Dermis microvascular lymphatic vessel endothelial cell (primary cell): ENCODE data around the gene OR2T5. TPM values are rescaled to one million over a fixed set of nuclear protein-coding genes. Genes with fewer than 3 reads are reported as not detected.
"Not testable (repeated sequence)": the region's sequence is repeated elsewhere in the genome, so short reads cannot be mapped to it uniquely, and the experiment has no call there.

Experiments used
- DNase-seq, 2 donors: peaks; one replicate each; pipeline versions ENCODE4 v3.0.0 to v3.0.0-alpha.2; 2010; ENCODE audit warnings: low read depth in 2 of 2
- total RNA-seq: library from RNA; depleted of rRNA; stranded (reverse); fragments of >200 nt; gene quantifications from 2 replicates; pipeline ENCODE4 v1.2.1, GENCODE V29; 2014

The OR2T5 gene
- total RNA-seq, 1 donor from 2014 or later: not detected

- DNase-seq: not testable (repeated sequence)
These were observed 12.1 kb downstream of the OR2T5 start for GRCh38 chr1:248500305-248501035.

DNA sequence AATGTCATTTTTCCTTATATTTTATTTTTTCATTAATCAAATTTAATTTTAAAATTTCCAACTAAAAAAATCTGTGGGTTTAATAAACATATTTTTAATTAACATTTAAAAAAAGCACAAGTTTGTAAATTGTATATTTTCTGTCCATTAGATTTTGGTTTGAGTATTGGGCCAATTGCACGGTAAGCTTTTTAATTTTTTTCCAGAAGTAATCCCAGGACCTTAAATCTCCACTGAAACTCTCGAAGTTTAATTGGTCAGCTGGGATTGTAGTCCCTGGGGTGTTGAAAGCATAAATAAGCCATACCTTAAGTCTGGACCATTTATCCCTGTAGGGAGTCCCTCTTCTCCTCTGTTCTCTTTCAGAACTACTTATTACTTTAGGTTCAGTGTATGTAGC lies 19.4 kb downstream of the OR2T5 start, which contains the start of gene OR2G6:
Gene OR2G6 (plus strand): TSS at position 301 of the 400 bp plus-strand sequence. CDS start 13,574 bp downstream, outside the sequence.
- DNase-seq: not testable (repeated sequence)

- not testable (repeated sequence) for DNase-seq
These were observed 21.8 kb downstream of the OR2T5 start for GRCh38 chr1:248510217-248510616.

DNA sequence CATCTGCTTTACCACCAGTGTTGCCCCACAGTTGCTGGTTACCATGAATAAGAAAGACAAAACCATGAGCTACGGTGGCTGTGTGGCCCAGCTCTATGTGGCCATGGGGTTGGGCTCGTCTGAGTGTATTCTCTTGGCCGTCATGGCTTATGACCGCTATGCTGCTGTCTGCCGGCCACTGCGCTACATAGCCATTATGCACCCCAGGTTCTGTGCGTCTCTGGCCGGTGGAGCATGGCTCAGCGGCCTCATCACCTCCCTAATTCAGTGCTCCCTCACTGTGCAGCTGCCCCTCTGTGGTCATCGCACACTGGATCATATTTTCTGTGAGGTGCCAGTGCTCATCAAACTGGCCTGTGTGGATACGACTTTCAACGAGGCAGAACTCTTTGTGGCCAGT lies 33.5 kb downstream of the OR2T5 start:
- DNase-seq: no peak

DNA sequence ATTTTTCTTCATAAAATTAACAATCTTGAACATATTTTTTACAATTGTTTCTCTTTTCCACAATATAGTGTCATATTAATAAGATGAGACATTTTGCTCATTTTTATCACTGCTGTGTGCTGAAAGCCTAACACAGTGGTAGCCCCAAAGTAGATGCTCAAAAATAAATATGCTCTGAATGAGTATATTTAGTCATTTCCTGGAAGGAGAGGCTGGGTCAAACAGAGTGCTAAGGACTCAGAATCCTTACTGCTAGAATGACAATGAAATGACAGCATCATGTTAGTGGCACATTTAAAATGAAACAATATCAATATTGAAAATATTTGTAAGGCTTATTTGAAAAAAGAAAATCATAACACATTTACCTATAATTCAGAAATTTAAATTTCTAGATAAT lies 49.1 kb downstream of the OR2T5 start:
- not testable (repeated sequence) for DNase-seq

Other genes with a start within 250 kb of the OR2T5 start
- gene OR2T33, start 210.6 kb upstream of the OR2T5 start, total RNA-seq: not detected in 2 replicates
- not detected in 2 replicates for gene OR2T12, start 185.2 kb upstream of the OR2T5 start, total RNA-seq
- not detected in 2 replicates for gene OR2M7, start 164.0 kb upstream of the OR2T5 start, total RNA-seq
- gene OR14C36, start 139.8 kb upstream of the OR2T5 start, total RNA-seq: not detected in 2 replicates
- not detected in 2 replicates for gene OR2T4, start 126.9 kb upstream of the OR2T5 start, total RNA-seq
- not detected in 2 replicates for gene OR2T6, start 112.8 kb upstream of the OR2T5 start, total RNA-seq
- gene OR2T1, start 85.5 kb upstream of the OR2T5 start, total RNA-seq: not detected in 2 replicates
- not detected in 2 replicates for gene OR2T2, start 43.0 kb upstream of the OR2T5 start, total RNA-seq
- gene OR2T3, start 15.2 kb upstream of the OR2T5 start, total RNA-seq: not detected in 2 replicates
- gene OR2G6, start 19.5 kb downstream of the OR2T5 start, total RNA-seq: not detected in 2 replicates
- gene OR2T29, start 74.2 kb downstream of the OR2T5 start, total RNA-seq: not detected in 2 replicates
- gene OR2T34, start 86.2 kb downstream of the OR2T5 start, total RNA-seq: not detected in 2 replicates
- gene OR2T10, start 109.1 kb downstream of the OR2T5 start, total RNA-seq: not detected in 2 replicates
- not detected in 2 replicates for gene OR2T11, start 146.5 kb downstream of the OR2T5 start, total RNA-seq
- gene OR2T35, start 156.7 kb downstream of the OR2T5 start, total RNA-seq: not detected in 2 replicates
- gene OR2T27, start 166.9 kb downstream of the OR2T5 start, total RNA-seq: not detected in 2 replicates
- gene OR14I1, start 214.2 kb downstream of the OR2T5 start, total RNA-seq: not detected in 2 replicates